Skin epidermis (tissue), 12 donors: Measurements from ENCODE around the gene LLGL1.

ENCODE experiments used
- H3K27ac ChIP-seq, 21 experiments: fragments of 200-600 bp; sonication (generic) in 11 of 21; one replicate each; pipeline ENCODE4 v1.5.0; 2020; ENCODE audit warnings: mild to moderate bottlenecking in 3 of 21, inconsistent platforms in 2 of 21, moderate library complexity in 2 of 21
- H3K4me3 ChIP-seq, 7 experiments: fragments of 200-600 bp; sonication (generic) in 2 of 7; one replicate each; pipeline ENCODE4 v1.5.0; 2020; ENCODE audit warnings: inconsistent platforms in 2 of 7, mild to moderate bottlenecking in 2 of 7, moderate library complexity in 1 of 7

The LLGL1 gene

DNA sequence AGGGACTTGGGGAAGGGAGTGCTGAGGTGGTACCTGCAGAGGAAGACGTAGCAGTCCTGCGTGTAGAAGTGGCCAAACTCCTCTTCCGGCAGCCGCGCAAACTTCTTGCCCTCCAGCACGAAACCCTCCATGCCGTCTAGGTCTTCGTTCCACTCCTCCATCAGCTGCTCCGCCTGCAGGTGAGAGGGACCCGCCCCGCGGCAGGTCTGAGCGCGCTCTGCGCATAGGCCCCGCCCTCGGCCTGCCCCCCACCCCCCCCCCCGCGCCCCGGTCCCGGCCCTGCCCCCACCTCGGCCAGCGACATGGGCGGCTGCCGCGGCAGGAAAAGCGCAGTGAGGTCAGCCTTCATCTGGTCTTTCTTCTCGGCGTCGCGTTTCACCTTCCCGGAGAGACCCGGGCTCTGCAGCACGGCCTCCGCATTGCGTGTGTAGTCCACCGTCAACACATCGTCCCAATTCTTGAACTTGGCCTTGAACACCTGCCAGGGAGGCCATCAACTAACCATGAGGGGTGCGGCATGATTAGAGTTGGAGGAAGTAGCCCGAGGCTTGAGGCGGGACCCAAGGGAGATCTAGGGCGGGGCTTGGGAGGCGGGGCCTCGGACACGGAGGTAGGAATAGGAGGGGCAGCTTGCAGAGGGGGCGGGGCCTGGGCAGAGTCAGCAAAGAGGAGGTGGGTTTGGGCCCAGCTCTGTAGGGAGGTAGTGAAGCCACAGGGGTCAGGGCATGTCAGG, 21.6 kb downstream of the LLGL1 start:
- Histone ChIP-seq H3K27ac (peak overlapping the region in 3 of 21 experiments; percentile 0 to 44 (median 24)), H3K4me3 (peak overlapping the region in 1 of 7 experiments; percentile 17)

DNA sequence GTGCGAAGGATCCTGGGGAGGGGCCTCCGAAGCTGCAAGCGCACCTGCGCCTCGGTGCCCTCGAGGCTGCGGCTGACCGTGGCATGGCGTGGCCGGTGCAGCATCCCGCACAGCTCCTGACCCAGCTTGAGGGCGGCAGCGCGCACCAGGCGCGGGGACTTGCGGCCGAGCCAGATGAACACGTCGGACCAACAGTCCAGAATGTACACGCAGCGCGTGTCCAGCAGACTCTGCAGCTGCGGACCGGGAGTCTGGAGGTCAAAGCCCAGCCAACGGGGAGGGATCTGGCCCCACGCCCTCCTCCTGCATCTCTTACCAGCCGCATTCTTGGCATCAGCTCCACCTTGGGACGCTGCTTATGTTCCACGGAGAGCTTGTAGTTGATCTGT, 22.2 kb downstream of the LLGL1 start:
- peak overlapping the region in 1 of 21 experiments; percentile 44 for H3K27ac ChIP-seq
- H3K4me3 ChIP-seq: no peak overlapping the region

DNA sequence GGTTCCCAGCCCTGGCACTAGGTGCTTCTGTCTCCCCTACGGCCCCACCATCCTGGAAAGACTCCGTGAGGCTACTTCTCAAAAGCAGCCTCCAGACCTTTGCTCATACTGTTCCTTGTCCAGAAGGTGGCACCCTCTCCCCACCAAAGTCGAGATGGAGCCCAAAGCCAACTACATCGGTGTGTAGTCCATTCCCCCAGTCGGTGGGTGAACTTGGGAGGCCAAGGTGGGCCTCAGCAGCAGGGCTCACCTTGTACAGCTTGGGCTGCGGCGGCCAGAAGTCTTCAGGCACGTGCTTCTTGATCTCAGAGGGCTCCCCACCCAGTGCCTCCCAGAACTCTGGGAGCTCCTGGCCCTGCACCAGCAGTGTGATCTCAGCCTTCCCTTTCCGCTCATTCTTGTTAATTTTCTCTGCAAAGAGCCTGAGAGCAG, 22.9 kb downstream of the LLGL1 start:
- peak overlapping the region in 6 of 21 experiments; percentile 2 to 46 (median 4) for H3K27ac ChIP-seq
- H3K4me3 ChIP-seq: no peak overlapping the region

DNA sequence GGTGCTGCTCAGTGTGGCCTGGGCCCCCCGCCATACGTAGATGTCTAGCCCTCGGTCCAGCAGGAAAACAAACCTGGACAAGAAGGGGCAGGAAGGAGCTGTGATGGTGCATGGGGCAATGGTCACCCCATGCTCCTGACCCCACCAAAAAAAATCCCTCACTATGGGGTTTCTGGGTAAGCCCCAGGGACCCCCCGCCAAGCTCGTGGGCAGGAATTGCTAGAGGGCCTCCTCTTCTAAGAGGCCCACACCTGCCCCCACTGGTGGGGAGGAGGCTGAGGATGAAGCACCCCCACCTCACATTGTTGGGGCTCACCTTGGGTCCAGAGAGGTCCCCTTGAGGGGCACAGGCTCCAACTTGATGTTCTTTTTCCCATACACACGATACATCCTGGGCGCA, 23.4 kb downstream of the LLGL1 start:
- Histone ChIP-seq H3K27ac (peak overlapping the region in 7 of 21 experiments; percentile 2 to 46 (median 4)), H3K4me3 (no peak overlapping the region)

DNA sequence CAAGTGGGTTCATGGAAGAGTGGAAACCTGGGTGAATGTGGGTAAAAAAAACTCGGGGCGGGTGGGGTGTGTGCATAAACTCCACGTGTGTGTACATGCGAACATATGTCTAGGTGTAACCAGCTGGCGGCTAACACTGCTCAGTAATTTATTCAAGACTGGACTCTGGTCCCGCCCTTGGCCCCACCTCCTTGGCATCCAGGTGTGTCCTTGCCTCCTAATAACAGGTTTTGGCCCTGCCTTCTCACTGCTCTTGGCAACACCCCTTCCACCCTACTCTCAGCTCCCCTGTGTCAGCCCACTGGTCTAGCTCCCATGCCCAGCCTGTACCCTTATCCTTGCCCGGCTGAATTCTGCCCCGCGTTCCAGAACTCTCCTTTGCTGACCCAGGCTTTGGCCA, 24.8 kb downstream of the LLGL1 start:
- no peak overlapping the region for H3K27ac ChIP-seq
- H3K4me3 ChIP-seq: no peak overlapping the region

DNA sequence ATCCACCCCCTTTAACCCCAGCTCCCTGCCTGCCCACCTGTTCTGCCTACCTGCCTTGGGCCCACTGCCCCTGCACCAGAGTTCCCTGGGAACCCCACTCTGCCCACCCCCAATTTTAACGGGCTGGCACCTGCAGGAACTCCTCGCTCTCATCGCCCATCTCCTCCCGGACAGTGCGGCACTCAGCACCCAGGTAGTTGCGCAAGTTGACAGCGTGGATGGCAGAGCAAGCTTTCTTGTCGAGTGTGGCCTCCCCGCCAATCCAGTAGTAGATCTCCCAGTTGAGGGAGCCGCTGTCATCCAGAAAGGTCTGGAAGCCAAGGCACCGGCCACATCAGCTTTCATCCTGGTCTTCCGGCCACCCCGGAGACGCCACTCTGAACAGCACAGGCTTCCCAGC, 25.3 kb downstream of the LLGL1 start:
- Histone ChIP-seq H3K4me3 (no peak overlapping the region), H3K27ac (no peak overlapping the region)

DNA sequence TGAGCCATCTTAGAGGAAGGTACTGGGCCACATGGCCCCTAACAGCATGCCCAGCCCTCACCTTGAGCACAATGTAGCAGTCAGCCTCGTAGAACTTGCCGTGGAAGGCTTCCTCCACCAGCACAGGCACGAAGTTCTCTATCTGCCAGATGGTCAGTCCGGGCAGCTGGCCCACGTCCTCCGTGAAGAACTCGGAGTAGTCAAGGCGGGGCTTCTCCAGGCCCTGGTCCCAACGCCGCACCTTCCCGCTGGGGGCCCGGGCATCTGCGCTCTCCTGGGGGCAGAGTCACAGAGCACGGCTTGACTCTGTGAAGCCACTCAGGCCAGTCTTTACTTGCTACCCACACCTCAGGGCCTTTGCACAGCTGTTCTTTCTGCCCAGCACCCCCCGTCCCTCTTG, 25.8 kb downstream of the LLGL1 start:
- Histone ChIP-seq H3K27ac (no peak overlapping the region), H3K4me3 (no peak overlapping the region)

DNA sequence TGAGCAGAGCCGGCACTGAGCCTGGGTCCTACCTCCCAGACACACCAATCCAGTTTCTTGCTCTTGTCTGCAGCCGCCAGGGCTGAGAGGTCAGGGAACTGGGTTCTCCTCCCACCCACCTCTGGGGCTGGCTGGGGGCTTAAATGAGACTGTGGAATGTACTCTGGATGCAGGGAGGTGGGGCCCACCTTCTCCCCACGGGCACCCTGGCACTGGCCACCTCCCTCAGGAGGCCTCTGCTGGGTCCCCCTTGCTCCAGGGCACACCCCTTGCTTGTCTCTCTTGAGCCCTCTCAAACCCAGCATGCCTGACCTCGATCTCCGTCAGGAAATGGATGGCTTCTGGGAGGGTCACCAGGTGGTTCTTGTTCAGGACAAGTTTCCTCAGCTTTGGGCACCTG, 26.7 kb downstream of the LLGL1 start:
- no peak overlapping the region for H3K4me3 ChIP-seq
- H3K27ac ChIP-seq: no peak overlapping the region

DNA sequence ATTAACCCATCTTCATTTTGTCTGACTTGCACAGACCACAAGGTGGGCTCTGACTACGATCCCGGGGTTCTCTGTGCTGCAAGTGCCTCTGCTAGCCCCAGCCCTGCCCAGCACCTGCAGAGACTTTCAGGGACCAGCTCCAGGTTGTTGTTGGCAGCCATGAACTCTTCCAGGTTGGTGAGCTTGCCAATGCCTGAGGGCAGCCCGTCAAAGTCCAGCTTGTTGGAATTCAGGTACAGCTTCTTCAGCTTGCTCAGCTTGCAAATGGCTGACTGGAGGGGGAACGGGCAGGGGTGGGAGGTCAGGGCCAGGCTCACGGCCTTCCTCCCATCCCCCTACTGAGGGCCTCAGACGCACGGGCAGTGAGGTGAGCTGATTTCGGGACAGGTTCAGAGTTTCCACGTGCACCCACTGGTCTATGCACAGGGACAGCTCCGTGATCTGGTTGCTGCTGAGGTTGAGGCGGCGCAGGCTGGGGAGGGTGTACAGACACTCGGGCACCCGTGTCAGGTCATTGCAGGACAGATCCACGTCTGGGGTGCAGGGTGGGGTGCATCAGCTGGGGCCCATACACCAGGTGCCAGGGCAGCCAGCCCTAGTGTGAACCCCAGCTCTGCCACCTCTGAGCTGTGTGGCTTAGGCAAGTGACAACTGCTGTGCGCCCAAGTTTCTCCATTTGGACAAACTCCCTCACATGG, 27.9 kb downstream of the LLGL1 start:
- Histone ChIP-seq H3K27ac (no peak overlapping the region), H3K4me3 (no peak overlapping the region)

DNA sequence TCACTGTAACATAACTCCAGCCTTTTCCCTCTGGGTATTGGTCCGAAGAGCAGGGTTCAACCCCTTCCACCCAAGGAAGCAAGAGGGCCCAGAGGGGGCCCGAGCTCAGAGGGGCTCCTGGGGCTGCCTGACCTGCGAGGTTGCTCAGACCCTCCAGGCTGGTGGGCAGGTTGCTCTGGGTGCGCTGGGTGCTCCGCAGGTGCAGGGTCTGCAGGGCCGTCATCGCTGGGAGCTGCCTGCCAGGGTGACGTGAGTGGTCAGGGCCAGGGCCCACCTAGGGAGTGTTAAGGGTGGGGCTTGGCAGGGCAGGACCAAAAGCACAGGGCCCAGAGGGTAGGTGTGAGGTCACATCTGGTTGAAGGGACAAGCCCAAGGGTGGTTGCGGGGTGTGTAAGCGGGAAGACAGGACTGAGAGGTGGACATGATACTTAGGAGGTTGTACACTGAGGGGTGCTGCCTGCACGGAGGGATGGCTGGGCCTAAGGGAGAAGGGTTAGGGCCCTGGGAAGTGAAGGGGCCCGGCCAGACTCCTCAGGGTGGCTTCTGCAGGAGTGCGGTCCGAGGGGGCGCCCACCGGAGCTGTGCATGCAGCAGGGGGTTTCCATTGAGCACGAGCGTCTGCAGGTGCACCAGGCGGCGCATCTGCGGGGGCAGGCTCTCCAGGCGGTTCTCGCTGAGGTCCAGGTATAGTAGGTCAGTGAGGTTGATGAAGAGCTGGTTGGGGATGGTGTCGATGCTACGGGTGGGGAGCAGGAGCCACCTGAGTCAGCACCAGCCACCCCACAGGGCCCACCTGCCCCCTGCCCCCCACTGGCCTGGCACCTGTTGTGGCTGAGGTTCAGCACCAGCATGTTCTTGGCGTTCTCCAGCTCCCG, 28.7 kb downstream of the LLGL1 start:
- Histone ChIP-seq H3K4me3 (no peak overlapping the region), H3K27ac (no peak overlapping the region)

DNA sequence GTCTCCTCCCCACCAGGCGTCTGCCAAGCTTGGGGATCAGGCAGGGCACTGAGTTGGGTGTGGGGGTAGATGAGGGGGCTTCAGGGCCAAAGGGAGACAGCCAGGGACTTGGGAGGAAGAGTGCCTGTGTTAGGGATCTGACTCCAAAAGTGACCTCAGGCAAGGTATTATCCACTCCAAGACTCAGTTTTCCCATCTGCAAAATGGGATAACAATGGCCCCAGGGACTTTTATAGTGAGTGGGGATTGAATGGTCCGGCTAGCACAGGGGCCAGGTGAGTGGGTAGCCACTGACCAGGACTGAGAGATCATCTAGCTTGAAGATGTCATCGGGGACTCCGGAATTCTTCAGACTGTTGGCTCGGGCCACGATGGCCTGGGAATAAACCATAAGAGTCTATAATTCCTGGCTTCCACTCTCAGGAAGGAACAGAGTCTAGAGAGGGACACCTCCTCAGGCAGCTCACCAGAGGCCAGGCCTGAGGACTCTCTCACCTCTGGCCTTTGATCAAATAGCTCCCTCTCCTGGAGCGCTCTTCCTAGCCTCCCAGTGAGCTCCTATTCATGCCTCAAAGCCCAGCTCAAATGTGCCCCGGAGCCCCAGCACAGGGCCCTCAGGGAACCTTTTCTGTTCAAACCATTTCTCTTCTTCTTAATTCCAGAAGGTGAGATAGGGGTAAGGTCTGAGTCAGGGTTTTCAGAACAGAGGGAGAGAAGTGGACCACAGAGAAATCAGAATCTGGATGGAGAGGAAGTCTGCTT, 29.6 kb downstream of the LLGL1 start:
- Histone ChIP-seq H3K27ac (no peak overlapping the region), H3K4me3 (no peak overlapping the region)

DNA sequence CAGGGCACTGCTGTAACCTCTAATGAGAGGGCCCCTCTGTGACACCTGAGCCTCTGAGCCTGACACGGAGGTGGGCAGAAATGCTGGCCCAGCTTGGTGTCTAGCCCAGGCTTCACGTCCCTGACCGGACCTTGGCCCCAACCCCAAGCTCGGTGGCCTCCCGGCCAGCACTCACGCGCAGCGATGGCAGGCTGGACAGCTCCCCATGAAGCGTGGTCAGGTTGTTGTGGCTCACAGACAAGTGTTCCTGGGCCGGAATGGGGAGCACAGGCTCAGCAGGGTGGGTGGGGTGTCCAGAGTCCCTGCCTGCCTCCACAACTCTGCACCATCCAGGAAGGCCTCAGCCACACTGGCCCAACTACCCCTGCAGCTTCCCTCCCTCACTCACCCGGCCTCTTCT, 30.9 kb downstream of the LLGL1 start:
- H3K27ac ChIP-seq: peak overlapping the region in 5 of 21 experiments; percentile 88 to 98 (median 96)
- no peak overlapping the region for H3K4me3 ChIP-seq

DNA sequence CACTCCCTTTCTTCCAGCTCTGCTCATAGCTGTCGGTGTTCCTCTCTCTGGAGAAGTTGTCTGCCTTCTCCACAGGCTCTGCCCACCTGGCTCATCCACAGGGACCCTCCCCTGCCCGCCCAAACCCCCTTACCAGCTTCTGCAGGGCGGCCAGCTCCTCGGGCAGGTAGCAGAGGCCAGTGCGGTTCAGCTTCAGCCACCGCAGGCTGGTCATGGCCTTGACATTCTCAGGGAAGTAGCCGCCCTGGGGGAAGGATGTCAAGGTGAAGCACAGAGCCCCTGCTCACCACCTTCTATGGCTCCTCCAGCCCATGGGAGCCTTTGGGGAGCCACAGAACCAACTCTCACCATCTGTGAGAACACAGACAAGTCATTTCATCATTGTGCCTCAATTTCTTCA, 31.3 kb downstream of the LLGL1 start:
- peak overlapping the region in 12 of 21 experiments; percentile 88 to 99 (median 97) for H3K27ac ChIP-seq
- peak overlapping the region in 2 of 7 experiments; percentile 72 to 76 for H3K4me3 ChIP-seq

DNA sequence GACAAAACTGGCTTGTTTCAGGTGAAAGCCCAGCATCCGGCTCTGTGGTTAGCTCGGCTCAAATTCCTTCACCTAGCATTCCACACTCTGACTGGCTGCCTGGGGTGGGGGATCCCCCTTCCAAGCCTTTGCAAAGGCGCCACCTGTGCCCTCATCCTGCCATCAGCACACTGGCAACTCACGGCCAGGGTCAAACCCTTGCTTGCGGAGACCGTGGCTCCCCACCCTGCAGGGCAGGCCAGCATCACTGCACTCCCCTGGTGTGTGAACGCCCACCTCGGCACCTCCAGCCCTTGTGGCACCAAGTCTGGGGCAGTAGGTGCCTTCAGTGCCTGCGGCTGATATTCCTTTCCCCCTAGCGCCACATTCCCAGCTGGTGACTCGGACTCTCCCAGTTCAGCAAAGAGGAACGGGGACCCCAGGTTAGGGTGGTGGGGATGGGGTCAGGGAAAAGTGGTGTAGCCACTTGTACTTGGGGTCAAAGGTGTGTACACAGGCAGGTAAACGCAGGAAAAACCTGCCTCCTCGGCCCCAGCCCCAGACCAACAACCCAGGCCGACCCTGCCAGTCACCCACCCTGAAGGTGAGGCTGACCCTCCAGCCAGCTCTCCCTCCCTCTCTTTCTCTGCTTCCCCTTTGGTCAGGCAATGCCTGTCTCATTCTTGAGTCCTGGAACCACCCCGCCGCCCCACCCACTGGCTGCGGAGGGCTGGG, 32.0 kb downstream of the LLGL1 start:
- Histone ChIP-seq H3K4me3 (peak overlapping the region; percentile 72 to 99 (median 95)), H3K27ac (peak overlapping the region in 20 of 21 experiments; percentile 88 to 99 (median 97))

DNA sequence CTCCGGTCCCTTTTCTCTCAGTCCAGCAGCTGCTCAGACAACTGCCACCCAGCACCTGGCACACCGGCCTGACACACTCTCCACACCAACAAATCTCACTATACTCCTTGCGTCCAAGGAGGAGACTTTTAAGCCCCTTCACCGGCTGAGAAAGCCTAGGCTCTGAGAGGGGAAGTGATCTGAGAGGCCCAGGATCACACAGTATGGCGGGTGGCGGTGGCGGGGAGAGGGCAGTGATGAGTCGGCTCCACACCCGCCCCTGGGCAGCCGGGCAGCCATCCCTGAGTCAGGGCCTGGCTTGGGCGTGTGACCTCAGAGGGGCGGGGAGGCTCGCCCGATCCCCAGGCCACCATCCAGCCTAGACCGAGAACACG, 32.5 kb downstream of the LLGL1 start:
- H3K4me3 ChIP-seq: peak overlapping the region; percentile 72 to 99 (median 95)
- H3K27ac ChIP-seq: peak overlapping the region; percentile 88 to 99 (median 97)

DNA sequence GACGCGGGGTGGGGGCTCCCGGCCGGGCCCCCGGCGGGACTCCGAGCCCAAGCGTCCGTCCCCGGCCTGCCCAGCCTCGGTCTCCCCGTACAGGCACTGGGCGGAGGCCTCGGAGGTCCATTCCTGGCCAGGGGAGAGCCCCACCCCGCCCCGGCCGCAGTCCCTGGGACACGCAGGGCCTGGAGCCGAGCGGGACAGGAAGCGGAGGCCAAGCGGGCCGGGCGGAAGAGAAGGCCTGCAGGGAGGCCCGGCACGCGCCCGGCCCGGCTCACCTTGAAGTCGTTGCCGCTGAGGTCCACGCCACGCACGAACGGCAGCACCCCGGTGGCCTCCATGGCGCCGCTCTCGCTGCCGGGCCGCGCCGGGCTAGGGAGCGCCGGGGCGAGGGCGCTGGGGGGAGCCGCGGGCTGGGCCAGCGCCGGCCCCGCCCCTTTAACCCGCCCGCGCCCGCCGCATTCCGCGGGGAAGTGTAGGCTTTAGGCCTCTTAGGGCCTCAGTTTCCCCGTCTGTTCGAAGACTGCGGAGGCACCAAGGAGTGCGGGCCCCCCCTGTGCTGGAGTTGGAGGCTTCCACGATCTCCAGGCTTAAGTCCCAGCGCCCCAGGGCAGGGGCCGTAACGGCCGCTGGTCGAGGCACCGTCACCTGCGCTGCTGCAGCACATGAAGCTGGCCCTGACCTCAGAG, 33.1 kb downstream of the LLGL1 start, which contains the start of gene FLII:
TSS of gene FLII (minus strand) at position 383 of the 683 bp plus-strand sequence. CDS start at position 335, 48 bp downstream.
- H3K27ac ChIP-seq: peak within 1 kb of the TSS; percentile 88 to 99 (median 97)

DNA sequence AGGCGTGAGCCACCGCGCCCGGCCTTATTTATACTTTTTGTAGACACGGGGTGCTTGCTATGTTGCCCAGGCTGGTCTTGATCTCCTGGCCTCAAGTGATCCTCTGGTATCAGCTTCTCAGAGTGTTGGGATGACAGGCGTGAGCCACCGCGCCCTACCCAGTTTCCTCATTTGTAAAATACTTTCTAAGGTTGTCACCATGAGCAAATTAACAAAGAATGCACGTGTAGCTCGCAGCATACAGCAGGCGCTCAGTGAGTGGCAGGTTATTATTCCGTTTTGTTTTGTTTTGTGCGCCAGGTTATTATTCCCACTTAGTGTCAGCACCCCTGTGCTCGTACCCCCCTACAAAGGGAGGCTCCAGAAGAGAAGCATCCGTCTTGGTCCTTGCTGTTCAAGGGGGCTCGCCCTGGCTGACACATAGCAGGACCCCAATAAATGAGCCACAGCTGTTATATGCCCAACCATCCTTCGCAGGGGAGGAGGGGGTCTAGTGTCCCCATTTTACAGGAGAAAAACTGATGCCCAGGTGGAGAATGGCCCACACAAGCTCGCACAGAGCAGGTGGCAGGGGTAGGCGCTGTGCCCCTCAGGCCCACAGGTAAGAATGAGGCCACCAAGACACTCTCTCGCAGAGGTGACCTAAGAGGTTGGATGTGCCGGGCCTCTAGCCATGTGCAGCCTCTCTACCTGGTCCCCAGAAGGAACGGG, 34.3 kb downstream of the LLGL1 start:
- peak overlapping the region; percentile 61 to 98 (median 74) for H3K4me3 ChIP-seq
- H3K27ac ChIP-seq: peak overlapping the region in 19 of 21 experiments; percentile 6 to 97 (median 85)

More for the DNA sequence above, 33.1 kb downstream of the LLGL1 start, which contains the start of gene FLII:
- peak within 1 kb of the TSS; percentile 72 to 99 (median 95) for H3K4me3 ChIP-seq
